ENCODE data around the gene SLC39A11.

The SLC39A11 gene

DNA sequence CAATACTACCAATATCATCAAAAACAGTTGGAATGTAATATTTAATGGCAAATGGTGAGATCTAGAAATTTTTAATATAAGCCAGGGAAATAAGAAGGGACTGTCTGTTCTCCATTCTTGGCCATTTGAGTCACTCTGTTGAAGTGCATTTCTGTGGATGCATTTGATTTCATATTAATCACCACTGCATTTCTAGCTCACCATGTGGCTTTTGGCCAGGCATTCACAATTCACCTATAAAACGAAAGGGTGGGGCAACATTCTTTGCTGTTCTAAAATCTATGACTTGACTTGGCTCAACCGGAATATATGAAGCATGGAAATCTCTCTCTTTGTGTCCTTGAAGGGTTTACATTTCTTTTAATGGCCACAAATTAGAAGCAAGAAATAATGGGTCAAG is 483.0 kb downstream of the SLC39A11 start:
- ATAC-seq: no peak

DNA sequence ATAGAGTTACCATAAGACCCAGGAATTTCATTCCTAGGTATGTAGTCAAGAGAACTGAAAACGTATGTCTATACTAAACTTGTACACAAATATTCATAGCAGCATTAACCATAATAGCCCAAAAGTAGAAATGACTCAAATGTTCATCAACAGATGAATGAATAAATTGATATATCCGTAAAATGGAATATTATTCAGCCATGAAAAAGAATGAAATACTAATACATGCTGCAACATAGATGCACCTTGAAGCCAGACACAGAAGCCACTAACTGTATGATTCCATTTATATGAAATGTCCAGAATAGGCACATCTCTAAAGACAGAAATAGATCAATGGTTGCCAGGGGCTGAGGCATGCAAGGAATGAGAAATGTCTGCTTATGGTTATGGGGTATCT is 484.1 kb downstream of the SLC39A11 start:
- no peak for ATAC-seq
- TF ChIP-seq SNAI2 (CRISPR knock-in tag; IDR thresholded peaks at IDR 0.05) (no peak), ZFP30 (CRISPR knock-in tag; IDR thresholded peaks at IDR 0.05) (no peak), ZC3H10 (CRISPR knock-in tag; IDR thresholded peaks at IDR 0.05) (no peak)
- TF ChIP-seq, protein P1, sequence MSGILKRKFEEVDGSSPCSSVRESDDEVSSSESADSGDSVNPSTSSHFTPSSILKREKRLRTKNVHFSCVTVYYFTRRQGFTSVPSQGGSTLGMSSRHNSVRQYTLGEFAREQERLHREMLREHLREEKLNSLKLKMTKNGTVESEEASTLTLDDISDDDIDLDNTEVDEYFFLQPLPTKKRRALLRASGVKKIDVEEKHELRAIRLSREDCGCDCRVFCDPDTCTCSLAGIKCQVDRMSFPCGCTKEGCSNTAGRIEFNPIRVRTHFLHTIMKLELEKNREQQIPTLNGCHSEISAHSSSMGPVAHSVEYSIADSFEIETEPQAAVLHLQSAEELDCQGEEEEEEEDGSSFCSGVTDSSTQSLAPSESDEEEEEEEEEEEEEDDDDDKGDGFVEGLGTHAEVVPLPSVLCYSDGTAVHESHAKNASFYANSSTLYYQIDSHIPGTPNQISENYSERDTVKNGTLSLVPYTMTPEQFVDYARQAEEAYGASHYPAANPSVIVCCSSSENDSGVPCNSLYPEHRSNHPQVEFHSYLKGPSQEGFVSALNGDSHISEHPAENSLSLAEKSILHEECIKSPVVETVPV (CRISPR knock-in tag; IDR thresholded peaks at IDR 0.05): no peak
- TF ChIP-seq, protein P2, sequence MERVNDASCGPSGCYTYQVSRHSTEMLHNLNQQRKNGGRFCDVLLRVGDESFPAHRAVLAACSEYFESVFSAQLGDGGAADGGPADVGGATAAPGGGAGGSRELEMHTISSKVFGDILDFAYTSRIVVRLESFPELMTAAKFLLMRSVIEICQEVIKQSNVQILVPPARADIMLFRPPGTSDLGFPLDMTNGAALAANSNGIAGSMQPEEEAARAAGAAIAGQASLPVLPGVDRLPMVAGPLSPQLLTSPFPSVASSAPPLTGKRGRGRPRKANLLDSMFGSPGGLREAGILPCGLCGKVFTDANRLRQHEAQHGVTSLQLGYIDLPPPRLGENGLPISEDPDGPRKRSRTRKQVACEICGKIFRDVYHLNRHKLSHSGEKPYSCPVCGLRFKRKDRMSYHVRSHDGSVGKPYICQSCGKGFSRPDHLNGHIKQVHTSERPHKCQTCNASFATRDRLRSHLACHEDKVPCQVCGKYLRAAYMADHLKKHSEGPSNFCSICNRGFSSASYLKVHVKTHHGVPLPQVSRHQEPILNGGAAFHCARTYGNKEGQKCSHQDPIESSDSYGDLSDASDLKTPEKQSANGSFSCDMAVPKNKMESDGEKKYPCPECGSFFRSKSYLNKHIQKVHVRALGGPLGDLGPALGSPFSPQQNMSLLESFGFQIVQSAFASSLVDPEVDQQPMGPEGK (CRISPR knock-in tag; IDR thresholded peaks at IDR 0.05; ENCODE audit: borderline replicate concordance): no peak

More for the DNA sequence above, 483.0 kb downstream of the SLC39A11 start:
- TF ChIP-seq GLIS3 (CRISPR knock-in tag; IDR thresholded peaks at IDR 0.05): no peak
- no peak for TF ChIP-seq ZFP30 (CRISPR knock-in tag; IDR thresholded peaks at IDR 0.05)
- TF ChIP-seq RARB (CRISPR knock-in tag; IDR thresholded peaks at IDR 0.05): no peak
- TF ChIP-seq PPARA (CRISPR knock-in tag; IDR thresholded peaks at IDR 0.05; ENCODE audit: borderline replicate concordance): no peak
- TF ChIP-seq CSDC2 (CRISPR knock-in tag; IDR thresholded peaks at IDR 0.05): no peak
- TF ChIP-seq, protein P3, sequence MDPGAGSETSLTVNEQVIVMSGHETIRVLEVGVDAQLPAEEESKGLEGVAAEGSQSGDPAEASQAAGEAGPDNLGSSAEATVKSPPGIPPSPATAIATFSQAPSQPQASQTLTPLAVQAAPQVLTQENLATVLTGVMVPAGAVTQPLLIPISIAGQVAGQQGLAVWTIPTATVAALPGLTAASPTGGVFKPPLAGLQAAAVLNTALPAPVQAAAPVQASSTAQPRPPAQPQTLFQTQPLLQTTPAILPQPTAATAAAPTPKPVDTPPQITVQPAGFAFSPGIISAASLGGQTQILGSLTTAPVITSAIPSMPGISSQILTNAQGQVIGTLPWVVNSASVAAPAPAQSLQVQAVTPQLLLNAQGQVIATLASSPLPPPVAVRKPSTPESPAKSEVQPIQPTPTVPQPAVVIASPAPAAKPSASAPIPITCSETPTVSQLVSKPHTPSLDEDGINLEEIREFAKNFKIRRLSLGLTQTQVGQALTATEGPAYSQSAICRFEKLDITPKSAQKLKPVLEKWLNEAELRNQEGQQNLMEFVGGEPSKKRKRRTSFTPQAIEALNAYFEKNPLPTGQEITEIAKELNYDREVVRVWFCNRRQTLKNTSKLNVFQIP (CRISPR knock-in tag; IDR thresholded peaks at IDR 0.05; ENCODE audit: borderline replicate concordance, low read depth): no peak
- no peak for TF ChIP-seq TOX (CRISPR knock-in tag; IDR thresholded peaks at IDR 0.05; ENCODE audit: borderline replicate concordance)
- TF ChIP-seq ZFP3 (CRISPR knock-in tag; IDR thresholded peaks at IDR 0.05): no peak
- TF ChIP-seq ISL1 (CRISPR knock-in tag; IDR thresholded peaks at IDR 0.05): no peak
- TF ChIP-seq ZNF70 (CRISPR knock-in tag; IDR thresholded peaks at IDR 0.05): no peak
- no peak for TF ChIP-seq ARNTL (CRISPR knock-in tag; IDR thresholded peaks at IDR 0.05; ENCODE audit: borderline replicate concordance, low read depth)
- TF ChIP-seq, protein P4, sequence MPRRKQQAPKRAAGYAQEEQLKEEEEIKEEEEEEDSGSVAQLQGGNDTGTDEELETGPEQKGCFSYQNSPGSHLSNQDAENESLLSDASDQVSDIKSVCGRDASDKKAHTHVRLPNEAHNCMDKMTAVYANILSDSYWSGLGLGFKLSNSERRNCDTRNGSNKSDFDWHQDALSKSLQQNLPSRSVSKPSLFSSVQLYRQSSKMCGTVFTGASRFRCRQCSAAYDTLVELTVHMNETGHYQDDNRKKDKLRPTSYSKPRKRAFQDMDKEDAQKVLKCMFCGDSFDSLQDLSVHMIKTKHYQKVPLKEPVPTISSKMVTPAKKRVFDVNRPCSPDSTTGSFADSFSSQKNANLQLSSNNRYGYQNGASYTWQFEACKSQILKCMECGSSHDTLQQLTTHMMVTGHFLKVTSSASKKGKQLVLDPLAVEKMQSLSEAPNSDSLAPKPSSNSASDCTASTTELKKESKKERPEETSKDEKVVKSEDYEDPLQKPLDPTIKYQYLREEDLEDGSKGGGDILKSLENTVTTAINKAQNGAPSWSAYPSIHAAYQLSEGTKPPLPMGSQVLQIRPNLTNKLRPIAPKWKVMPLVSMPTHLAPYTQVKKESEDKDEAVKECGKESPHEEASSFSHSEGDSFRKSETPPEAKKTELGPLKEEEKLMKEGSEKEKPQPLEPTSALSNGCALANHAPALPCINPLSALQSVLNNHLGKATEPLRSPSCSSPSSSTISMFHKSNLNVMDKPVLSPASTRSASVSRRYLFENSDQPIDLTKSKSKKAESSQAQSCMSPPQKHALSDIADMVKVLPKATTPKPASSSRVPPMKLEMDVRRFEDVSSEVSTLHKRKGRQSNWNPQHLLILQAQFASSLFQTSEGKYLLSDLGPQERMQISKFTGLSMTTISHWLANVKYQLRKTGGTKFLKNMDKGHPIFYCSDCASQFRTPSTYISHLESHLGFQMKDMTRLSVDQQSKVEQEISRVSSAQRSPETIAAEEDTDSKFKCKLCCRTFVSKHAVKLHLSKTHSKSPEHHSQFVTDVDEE (CRISPR knock-in tag; IDR thresholded peaks at IDR 0.05): no peak

DNA sequence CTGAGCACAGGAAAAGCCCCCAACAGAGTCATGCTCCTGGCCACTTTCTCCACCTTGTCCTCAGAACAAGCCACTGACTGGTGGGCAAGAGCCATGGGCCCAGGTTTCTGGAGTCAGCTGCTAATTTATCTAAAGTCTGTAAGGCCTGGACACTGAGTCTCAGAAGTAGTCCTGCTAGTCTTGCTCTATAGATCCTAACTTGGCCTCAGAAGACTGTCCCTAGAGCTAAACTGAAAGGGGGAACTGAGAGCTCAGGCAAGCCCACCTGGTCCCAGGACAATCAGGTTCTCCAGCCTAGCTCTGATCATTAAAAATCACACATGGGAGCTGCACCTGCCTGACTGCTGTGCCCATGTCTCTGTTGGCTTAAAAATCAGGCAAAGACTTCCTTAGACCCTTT is 485.8 kb downstream of the SLC39A11 start:
- no peak for ATAC-seq
- TF ChIP-seq ZFP30 (CRISPR knock-in tag; IDR thresholded peaks at IDR 0.05) (no peak), RARB (CRISPR knock-in tag; IDR thresholded peaks at IDR 0.05) (no peak), TCF4 (CRISPR knock-in tag; IDR thresholded peaks at IDR 0.05; ENCODE audit: borderline replicate concordance) (no peak), ZNF565 (CRISPR knock-in tag; conservative IDR thresholded peaks at IDR 0.05; ENCODE audit: low read depth) (no peak), CSDC2 (CRISPR knock-in tag; IDR thresholded peaks at IDR 0.05) (no peak), ESRRG (CRISPR knock-in tag; IDR thresholded peaks at IDR 0.05) (no peak), SNAI2 (CRISPR knock-in tag; IDR thresholded peaks at IDR 0.05) (no peak), ZFP3 (CRISPR knock-in tag; IDR thresholded peaks at IDR 0.05) (no peak), TOX (CRISPR knock-in tag; IDR thresholded peaks at IDR 0.05; ENCODE audit: borderline replicate concordance) (no peak), ZC3H10 (CRISPR knock-in tag; IDR thresholded peaks at IDR 0.05) (no peak)
- TF ChIP-seq, protein P5, sequence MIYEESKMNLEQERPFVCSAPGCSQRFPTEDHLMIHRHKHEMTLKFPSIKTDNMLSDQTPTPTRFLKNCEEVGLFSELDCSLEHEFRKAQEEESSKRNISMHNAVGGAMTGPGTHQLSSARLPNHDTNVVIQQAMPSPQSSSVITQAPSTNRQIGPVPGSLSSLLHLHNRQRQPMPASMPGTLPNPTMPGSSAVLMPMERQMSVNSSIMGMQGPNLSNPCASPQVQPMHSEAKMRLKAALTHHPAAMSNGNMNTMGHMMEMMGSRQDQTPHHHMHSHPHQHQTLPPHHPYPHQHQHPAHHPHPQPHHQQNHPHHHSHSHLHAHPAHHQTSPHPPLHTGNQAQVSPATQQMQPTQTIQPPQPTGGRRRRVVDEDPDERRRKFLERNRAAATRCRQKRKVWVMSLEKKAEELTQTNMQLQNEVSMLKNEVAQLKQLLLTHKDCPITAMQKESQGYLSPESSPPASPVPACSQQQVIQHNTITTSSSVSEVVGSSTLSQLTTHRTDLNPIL (CRISPR knock-in tag; IDR thresholded peaks at IDR 0.05; ENCODE audit: low read depth): no peak
- TF ChIP-seq, protein P1 (CRISPR knock-in tag; IDR thresholded peaks at IDR 0.05): no peak
- TF ChIP-seq, protein P3 (CRISPR knock-in tag; IDR thresholded peaks at IDR 0.05; ENCODE audit: borderline replicate concordance, low read depth): no peak

All from SK-N-SH treated with all-trans-retinoic acid at 6 μM for 48 hours (cell line).